KMS-11 (cell line): Measurements from ENCODE around the gene CDK14.

Experiments
- H2AFZ ChIP-seq: fragments of 200-600 bp; sonication (generic); 2 replicates; pipeline ENCODE4 v1.6.1; 2016; ENCODE audit warnings: antibody characterized with exemption, mixed run types, low read depth
- H3K27ac ChIP-seq: fragments of 200-600 bp; sonication (generic); 2 replicates; pipeline ENCODE4 v1.6.1; 2016; ENCODE audit warnings: mild to moderate bottlenecking, mixed run types
- H3K27me3 ChIP-seq: fragments of 200-600 bp; sonication (generic); 2 replicates; pipeline ENCODE4 v1.6.1; 2017; ENCODE audit warnings: mild to moderate bottlenecking, low read depth, mixed run types, moderate library complexity; ENCODE audit not compliant: insufficient read depth
- H3K36me3 ChIP-seq: fragments of 200-600 bp; sonication (generic); 2 replicates; pipeline ENCODE4 v1.6.1; 2017; ENCODE audit warnings: mild to moderate bottlenecking, mixed run types; ENCODE audit not compliant: insufficient read depth
- H3K4me1 ChIP-seq: fragments of 200-600 bp; sonication (generic); 2 replicates; pipeline ENCODE4 v1.6.1; 2016; ENCODE audit warnings: mild to moderate bottlenecking, low read depth, mixed run types; ENCODE audit not compliant: poor library complexity, severe bottlenecking
- H3K4me2 ChIP-seq: fragments of 200-600 bp; sonication (generic); 2 replicates; pipeline ENCODE4 v1.7.0; 2016; ENCODE audit warnings: mild to moderate bottlenecking, mixed run types
- H3K4me3 ChIP-seq: fragments of 200-600 bp; sonication (generic); IDR thresholded peaks from 2 replicates; pipeline ENCODE4 v1.6.1; 2017; ENCODE audit warnings: low read depth, low read length, mixed read lengths; ENCODE audit not compliant: insufficient read depth
- H3K79me2 ChIP-seq: fragments of 200-600 bp; sonication (generic); 2 replicates; pipeline ENCODE4 v1.6.1; 2016; ENCODE audit warnings: low read depth, mixed run types; ENCODE audit not compliant: insufficient read depth
- H3K9ac ChIP-seq: fragments of 200-600 bp; sonication (generic); 2 replicates; pipeline ENCODE4 v1.6.1; 2016; ENCODE audit warnings: mild to moderate bottlenecking, mixed run types
- H4K20me1 ChIP-seq: fragments of 200-600 bp; sonication (generic); 2 replicates; pipeline ENCODE4 v1.6.1; 2016; ENCODE audit warnings: mild to moderate bottlenecking, mixed run types; ENCODE audit not compliant: insufficient read depth
- TF ChIP-seq, protein P1 (sequence below): fragments of 200-600 bp; sonication (generic); conservative IDR thresholded peaks from 2 replicates; pipeline ENCODE4 v1.6.1; 2017; ENCODE audit warnings: low read depth, mild to moderate bottlenecking, antibody characterized with exemption, low read length, moderate library complexity, mixed read lengths

CDK14 gene

DNA sequence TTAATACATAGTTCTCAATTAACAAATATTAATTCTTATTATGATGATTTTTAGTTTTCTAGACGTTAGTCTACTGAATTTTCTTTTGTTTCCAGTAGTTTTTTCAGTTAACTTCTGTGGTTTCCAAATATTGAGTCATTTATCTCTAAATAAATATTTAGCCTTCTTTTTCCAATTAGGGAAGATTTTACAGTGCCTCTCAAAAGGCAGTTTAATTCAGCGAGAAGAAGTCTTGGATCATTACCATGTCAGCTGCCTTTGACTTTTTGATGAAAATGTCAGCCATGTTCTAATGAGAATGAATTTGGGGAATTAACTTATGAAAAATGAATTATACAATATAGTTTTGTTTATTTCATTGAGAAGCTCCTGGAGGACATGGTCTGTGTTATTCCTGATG is 90.0 kb downstream of the CDK14 start:
- Histone ChIP-seq H3K27ac (no peak overlapping the region), H3K9ac (no peak overlapping the region), H4K20me1 (no peaks in the 10 kb centered on the region), H3K27me3 (no peaks in the 10 kb centered on the region), H3K79me2 (no peaks in the 10 kb centered on the region), H3K4me3 (no peak overlapping the region), H3K4me1 (no peaks in the 10 kb centered on the region), H3K36me3 (no peaks in the 10 kb centered on the region), H2AFZ (no peak overlapping the region), H3K4me2 (no peak overlapping the region)
- TF ChIP-seq, protein P1, sequence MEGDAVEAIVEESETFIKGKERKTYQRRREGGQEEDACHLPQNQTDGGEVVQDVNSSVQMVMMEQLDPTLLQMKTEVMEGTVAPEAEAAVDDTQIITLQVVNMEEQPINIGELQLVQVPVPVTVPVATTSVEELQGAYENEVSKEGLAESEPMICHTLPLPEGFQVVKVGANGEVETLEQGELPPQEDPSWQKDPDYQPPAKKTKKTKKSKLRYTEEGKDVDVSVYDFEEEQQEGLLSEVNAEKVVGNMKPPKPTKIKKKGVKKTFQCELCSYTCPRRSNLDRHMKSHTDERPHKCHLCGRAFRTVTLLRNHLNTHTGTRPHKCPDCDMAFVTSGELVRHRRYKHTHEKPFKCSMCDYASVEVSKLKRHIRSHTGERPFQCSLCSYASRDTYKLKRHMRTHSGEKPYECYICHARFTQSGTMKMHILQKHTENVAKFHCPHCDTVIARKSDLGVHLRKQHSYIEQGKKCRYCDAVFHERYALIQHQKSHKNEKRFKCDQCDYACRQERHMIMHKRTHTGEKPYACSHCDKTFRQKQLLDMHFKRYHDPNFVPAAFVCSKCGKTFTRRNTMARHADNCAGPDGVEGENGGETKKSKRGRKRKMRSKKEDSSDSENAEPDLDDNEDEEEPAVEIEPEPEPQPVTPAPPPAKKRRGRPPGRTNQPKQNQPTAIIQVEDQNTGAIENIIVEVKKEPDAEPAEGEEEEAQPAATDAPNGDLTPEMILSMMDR, result no peak

- Histone ChIP-seq H3K4me3 (no peak overlapping the region), H2AFZ (no peak overlapping the region), H3K27me3 (no peaks in the 10 kb centered on the region), H3K27ac (no peak overlapping the region), H4K20me1 (no peaks in the 10 kb centered on the region), H3K36me3 (no peaks in the 10 kb centered on the region), H3K9ac (no peak overlapping the region), H3K4me2 (no peak overlapping the region), H3K79me2 (no peaks in the 10 kb centered on the region), H3K4me1 (no peaks in the 10 kb centered on the region)
- TF ChIP-seq, protein P1, result no peak
Observed at GRCh38 chr7:90688810-90689209, 92.7 kb downstream of the CDK14 start.

DNA sequence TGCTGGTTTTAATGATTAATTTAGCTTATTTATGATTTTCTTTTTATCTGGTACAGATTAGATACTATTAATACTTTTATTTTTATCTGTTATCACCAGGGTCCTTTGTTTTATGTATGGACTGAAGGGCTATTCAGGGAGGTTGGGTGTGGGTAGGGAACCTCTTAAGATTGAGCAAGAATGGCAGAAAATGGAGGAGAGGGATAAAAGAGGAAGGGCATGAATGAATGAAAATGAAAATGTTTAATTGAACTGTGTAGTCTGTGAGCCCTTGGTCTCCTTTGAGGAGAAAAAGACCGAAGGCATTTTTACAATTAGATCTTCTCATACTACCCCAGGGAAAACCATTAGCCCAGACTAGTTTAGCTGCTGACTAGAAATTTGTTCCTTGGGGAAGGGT is 93.1 kb downstream of the CDK14 start:
- Histone ChIP-seq H3K4me1 (no peaks in the 10 kb centered on the region), H3K9ac (no peak overlapping the region)

DNA sequence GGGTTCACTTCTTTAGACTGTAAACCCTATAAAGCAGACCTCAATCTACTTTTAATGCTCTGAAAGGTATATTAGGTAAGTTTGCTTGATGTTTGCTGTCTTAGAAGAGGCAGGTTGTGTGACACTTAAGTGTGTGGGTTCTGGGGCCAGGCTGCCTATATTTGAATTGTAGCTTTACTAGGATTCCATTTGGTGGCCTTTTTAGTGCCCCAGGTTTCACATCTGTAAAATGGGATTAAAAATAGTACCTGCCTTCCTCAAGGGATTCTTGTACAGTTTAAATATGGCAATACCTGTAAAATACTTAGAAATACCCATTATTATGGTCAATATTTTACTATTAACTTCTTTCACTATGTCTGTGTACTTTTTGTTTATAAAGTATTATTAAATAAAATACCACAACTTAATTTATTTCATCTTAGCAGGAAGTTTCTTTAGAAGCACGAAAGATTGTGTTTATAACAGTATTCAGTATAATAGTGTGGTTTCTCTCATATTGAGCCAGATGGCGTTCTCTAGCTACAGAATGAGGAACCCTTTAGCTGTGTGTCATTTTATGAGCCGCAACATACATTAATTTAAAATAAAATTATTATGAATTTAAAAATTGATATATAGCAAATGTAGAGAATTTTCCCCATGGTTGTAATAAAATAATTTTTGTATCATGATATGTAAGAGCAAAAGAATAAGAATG is 94.2 kb downstream of the CDK14 start:
- Histone ChIP-seq H3K4me3 (no peak overlapping the region), H3K27me3 (no peaks in the 10 kb centered on the region), H4K20me1 (no peaks in the 10 kb centered on the region), H3K9ac (no peak overlapping the region), H3K4me1 (no peaks in the 10 kb centered on the region), H2AFZ (no peak overlapping the region), H3K4me2 (no peak overlapping the region), H3K27ac (no peak overlapping the region), H3K79me2 (no peaks in the 10 kb centered on the region), H3K36me3 (no peaks in the 10 kb centered on the region)
- TF ChIP-seq, protein P1, result no peak

More for the DNA sequence above, 93.1 kb downstream of the CDK14 start:
- Histone ChIP-seq H3K27ac (no peak overlapping the region), H3K27me3 (no peaks in the 10 kb centered on the region), H4K20me1 (no peaks in the 10 kb centered on the region), H3K4me3 (no peak overlapping the region), H3K79me2 (no peaks in the 10 kb centered on the region), H2AFZ (no peak overlapping the region), H3K36me3 (no peaks in the 10 kb centered on the region), H3K4me2 (no peak overlapping the region)
- TF ChIP-seq, protein P1, result no peak
